ENCODE measurements around the gene CHMP1B. TPM values are rescaled to one million over a fixed set of nuclear protein-coding genes. Genes with fewer than 3 reads are reported as not detected.

The CHMP1B gene
- polyA plus RNA-seq, 1 donor from 2014 or later: 106 TPM

- TF ChIP-seq EZH2 (IDR thresholded peaks at IDR 0.05; ENCODE audit: borderline replicate concordance, insufficient read depth, low read length, poor library complexity, severe bottlenecking) (no peak), REST (IDR thresholded peaks at IDR 0.05; ENCODE audit: borderline replicate concordance) (no peak), POLR2AphosphoS5 (IDR thresholded peaks at IDR 0.05) (no peak), EP300 (conservative IDR thresholded peaks at IDR 0.05; ENCODE audit: poor library complexity, severe bottlenecking) (no peak), TAF1 (IDR thresholded peaks at IDR 0.05; ENCODE audit: low read depth) (no peak), SMC3 (conservative IDR thresholded peaks at IDR 0.05; ENCODE audit: poor library complexity) (no peak), RAD21 (conservative IDR thresholded peaks at IDR 0.05) (no peak), MXI1 (conservative IDR thresholded peaks at IDR 0.05; ENCODE audit: poor library complexity, severe bottlenecking) (no peak)
- TF ChIP-seq, protein P1, sequence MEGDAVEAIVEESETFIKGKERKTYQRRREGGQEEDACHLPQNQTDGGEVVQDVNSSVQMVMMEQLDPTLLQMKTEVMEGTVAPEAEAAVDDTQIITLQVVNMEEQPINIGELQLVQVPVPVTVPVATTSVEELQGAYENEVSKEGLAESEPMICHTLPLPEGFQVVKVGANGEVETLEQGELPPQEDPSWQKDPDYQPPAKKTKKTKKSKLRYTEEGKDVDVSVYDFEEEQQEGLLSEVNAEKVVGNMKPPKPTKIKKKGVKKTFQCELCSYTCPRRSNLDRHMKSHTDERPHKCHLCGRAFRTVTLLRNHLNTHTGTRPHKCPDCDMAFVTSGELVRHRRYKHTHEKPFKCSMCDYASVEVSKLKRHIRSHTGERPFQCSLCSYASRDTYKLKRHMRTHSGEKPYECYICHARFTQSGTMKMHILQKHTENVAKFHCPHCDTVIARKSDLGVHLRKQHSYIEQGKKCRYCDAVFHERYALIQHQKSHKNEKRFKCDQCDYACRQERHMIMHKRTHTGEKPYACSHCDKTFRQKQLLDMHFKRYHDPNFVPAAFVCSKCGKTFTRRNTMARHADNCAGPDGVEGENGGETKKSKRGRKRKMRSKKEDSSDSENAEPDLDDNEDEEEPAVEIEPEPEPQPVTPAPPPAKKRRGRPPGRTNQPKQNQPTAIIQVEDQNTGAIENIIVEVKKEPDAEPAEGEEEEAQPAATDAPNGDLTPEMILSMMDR (IDR thresholded peaks at IDR 0.05; ENCODE audit: poor library complexity, severe bottlenecking): no peak
- Histone ChIP-seq H3K27me3 (ENCODE audit: insufficient read depth, low read depth, low read length) (no peaks in the 10 kb centered on the region), H3K9me3 (ENCODE audit: low read length) (no peaks in the 10 kb centered on the region), H3K27ac (ENCODE audit: low read length) (no peak overlapping the region), H3K79me2 (replicated peaks; ENCODE audit: insufficient read depth, low read length) (no peaks in the 10 kb centered on the region), H3K36me3 (ENCODE audit: insufficient read depth, low read length) (no peaks in the 10 kb centered on the region), H3K9ac (ENCODE audit: low read length) (no peak overlapping the region), H2AFZ (ENCODE audit: low read depth, low read length) (no peak overlapping the region), H3K4me2 (ENCODE audit: low read length) (no peak overlapping the region), H3F3A (ENCODE audit: insufficient read depth, low read length, poor library complexity, severe bottlenecking) (no peaks in the 10 kb centered on the region), H3K4me3 (ENCODE audit: low read length) (no peak overlapping the region), H4K20me1 (ENCODE audit: insufficient read depth) (no peaks in the 10 kb centered on the region), H3K9me2 (ENCODE audit: insufficient read depth, low read length) (no peaks in the 10 kb centered on the region)
These were observed 20.6 kb upstream of the CHMP1B start for GRCh38 chr18:11830585-11830984.

DNA sequence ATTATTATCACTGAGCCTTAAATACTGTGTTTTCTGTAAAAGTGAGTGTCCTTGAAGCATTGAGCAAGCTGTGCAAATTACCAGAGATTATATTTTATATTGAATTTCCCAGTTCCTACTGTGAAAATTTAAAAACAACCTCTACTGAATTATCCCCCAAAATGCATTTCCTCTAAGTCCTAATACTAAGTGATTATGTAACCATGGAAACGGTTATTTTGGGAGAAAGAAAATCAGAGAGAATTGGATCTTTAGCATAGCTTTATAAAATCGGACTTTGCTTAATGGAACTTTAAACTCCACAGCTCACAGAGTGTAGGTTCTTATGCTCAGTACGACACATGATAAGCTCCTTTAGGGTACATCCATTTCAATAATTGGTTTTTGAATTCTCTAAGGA lies 19.3 kb upstream of the CHMP1B start:
- H3K27ac ChIP-seq (ENCODE audit: low read length): no peak overlapping the region
- no peak overlapping the region for H3K4me2 ChIP-seq (ENCODE audit: low read length)
- H2AFZ ChIP-seq (ENCODE audit: low read depth, low read length): no peak overlapping the region
- TF ChIP-seq SMC3 (conservative IDR thresholded peaks at IDR 0.05; ENCODE audit: poor library complexity): no peak
- TF ChIP-seq POLR2AphosphoS5 (IDR thresholded peaks at IDR 0.05): peak; percentile 62
- no peaks in the 10 kb centered on the region for H3K9me2 ChIP-seq (ENCODE audit: insufficient read depth, low read length)
- H3K9me3 ChIP-seq (ENCODE audit: low read length): no peaks in the 10 kb centered on the region
- no peak overlapping the region for H3K9ac ChIP-seq (ENCODE audit: low read length)
- no peaks in the 10 kb centered on the region for H3K79me2 ChIP-seq (replicated peaks; ENCODE audit: insufficient read depth, low read length)
- no peaks in the 10 kb centered on the region for H4K20me1 ChIP-seq (ENCODE audit: insufficient read depth)
- no peaks in the 10 kb centered on the region for H3K36me3 ChIP-seq (ENCODE audit: insufficient read depth, low read length)
- no peaks in the 10 kb centered on the region for H3F3A ChIP-seq (ENCODE audit: insufficient read depth, low read length, poor library complexity, severe bottlenecking)
- H3K27me3 ChIP-seq (ENCODE audit: insufficient read depth, low read depth, low read length): no peaks in the 10 kb centered on the region
- no peak overlapping the region for H3K4me3 ChIP-seq (ENCODE audit: low read length)

- Histone ChIP-seq H3F3A (ENCODE audit: insufficient read depth, low read length, poor library complexity, severe bottlenecking) (no peaks in the 10 kb centered on the region), H4K20me1 (ENCODE audit: insufficient read depth) (no peaks in the 10 kb centered on the region), H3K9ac (ENCODE audit: low read length) (no peak overlapping the region), H3K4me3 (ENCODE audit: low read length) (no peak overlapping the region), H3K27ac (ENCODE audit: low read length) (no peak overlapping the region), H3K36me3 (ENCODE audit: insufficient read depth, low read length) (no peaks in the 10 kb centered on the region), H3K79me2 (replicated peaks; ENCODE audit: insufficient read depth, low read length) (no peaks in the 10 kb centered on the region), H3K4me2 (ENCODE audit: low read length) (no peak overlapping the region), H3K9me2 (ENCODE audit: insufficient read depth, low read length) (no peaks in the 10 kb centered on the region), H3K9me3 (ENCODE audit: low read length) (no peaks in the 10 kb centered on the region), H2AFZ (ENCODE audit: low read depth, low read length) (no peak overlapping the region), H3K27me3 (ENCODE audit: insufficient read depth, low read depth, low read length) (no peaks in the 10 kb centered on the region)
- TF ChIP-seq RAD21 (conservative IDR thresholded peaks at IDR 0.05): no peak
- TF ChIP-seq REST (IDR thresholded peaks at IDR 0.05; ENCODE audit: borderline replicate concordance): no peak
- TF ChIP-seq, protein P1 (IDR thresholded peaks at IDR 0.05; ENCODE audit: poor library complexity, severe bottlenecking): no peak
- no peak for TF ChIP-seq TAF1 (IDR thresholded peaks at IDR 0.05; ENCODE audit: low read depth)
- no peak for TF ChIP-seq SMC3 (conservative IDR thresholded peaks at IDR 0.05; ENCODE audit: poor library complexity)
- no peak for TF ChIP-seq EP300 (conservative IDR thresholded peaks at IDR 0.05; ENCODE audit: poor library complexity, severe bottlenecking)
- TF ChIP-seq EZH2 (IDR thresholded peaks at IDR 0.05; ENCODE audit: borderline replicate concordance, insufficient read depth, low read length, poor library complexity, severe bottlenecking): no peak
- TF ChIP-seq POLR2AphosphoS5 (IDR thresholded peaks at IDR 0.05): no peak
- no peak for TF ChIP-seq MXI1 (conservative IDR thresholded peaks at IDR 0.05; ENCODE audit: poor library complexity, severe bottlenecking)
These were observed 16.4 kb upstream of the CHMP1B start for GRCh38 chr18:11834772-11835171.
